Stimulated activated CD4-positive, alpha-beta T cell treated with anti-CD3 and anti-CD28 coated beads, Interleukin-1b, Interleukin-23, amount 100 ng/mL, for 4 hours (primary cell): ENCODE measurements around the gene C11orf21.

Experiments
- DNase-seq, 2 donors: peaks; one replicate each; pipeline ENCODE4 v3.0.0-alpha.2; 2020; ENCODE audit warnings: low read depth in 2 of 2

C11orf21 gene

DNA sequence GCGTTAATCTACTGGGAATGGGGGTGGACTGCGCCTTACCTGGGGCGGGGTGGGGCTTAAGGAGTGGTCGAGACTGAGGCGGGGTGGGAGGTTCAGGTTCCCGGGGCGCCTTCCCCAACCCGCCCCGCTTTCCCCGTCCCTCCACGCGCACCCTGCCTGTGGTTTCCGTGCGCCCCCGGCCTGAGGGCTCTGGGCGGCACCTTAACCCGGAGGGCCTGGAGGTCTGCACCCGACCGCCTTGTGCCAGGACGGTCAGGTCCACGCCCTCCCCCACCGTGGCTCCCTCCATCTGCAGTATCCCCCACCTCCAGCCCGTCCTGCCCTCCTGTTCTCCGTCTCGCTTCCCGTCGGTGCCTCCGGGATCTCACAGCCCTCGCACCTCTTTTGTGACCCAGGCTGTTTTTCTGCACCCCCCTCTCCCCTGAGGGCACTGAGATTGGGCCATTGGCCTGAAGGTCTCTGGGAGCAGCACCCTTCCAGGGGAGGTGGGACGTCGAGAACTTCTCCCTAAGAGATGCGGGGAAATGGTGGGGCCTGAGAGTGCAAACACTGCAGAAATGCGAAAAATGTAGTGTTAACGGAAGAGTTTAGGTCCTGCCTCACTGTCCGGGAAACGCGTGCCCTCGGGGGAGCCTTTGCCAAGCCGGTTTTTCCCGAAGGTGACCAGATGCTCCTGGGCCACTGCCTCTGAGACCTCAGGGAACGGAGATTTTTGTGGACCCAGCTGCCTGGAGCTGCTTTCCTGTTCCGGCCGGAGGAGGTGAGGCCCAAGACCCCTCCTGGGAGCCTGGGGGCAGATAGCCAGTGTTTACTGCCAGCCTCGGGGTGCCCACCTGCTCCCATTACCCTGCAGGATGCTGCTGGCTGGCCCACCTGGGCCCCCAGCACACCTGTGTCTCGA, 30.1 kb downstream of the C11orf21 start:
- DNase-seq: no peak

DNA sequence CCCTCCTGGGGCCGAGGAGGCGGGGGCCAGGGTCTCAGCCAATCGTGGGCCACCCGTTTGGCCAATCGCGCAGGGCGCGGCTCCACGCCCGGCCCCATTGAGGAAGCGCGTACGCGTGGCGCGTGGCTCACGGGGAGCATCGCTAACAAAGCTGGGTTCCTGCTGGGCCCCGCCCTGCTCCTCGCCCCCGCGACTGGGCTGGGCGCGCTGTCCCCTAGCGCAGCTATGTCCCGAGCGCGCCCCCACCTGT, 30.7 kb downstream of the C11orf21 start:
- peak; percentile 39 to 52 for DNase-seq

DNA sequence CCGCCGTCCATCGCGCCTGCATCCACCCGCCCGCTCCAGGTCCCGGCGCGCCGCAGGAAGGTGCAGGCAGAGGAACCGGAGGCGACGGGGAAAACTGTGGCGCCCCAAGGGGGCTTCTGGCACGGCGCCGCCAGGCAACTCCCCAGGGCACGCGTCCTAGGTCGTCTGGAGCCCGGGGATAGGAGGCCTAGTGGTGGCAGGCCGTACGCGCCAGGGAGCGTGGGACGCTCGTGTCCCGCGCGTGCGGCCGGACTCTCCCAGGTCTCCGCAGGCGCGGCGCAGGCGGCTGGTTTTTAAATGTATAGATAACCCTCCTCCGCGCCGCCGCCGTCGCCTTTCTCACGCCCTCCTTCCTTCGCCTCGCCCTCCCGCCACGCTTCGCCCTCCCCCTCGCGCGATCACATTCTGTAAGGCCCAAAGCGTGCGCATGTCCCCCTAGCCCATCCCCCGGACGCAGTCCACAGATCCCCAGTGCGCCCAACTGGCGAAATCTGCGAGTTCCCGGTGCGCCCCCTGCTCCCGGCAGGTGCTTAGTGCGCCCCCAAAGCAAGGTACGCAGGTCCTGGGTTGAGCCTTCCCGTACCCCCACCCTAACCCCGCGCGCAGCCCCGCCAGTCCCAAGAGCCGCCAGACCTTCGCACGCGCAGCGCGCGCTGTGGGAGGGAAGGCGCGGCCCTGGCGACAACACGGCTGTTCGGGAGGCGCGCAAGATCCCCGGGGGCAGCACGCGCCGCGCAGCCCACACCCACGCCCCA, 31.2 kb downstream of the C11orf21 start, which contains the start of gene ASCL2:
Gene ASCL2, minus strand, starts transcription at position 267 of the 755 bp plus-strand sequence. Its CDS starts 256 bp downstream, at position 11.
- no peak for DNase-seq

GRCh38 chr11:2269601-2270321, 32.0 kb downstream of the C11orf21 start:
- peak in 1 of 2 donors; percentile 33 for DNase-seq

GRCh38 chr11:2268729-2269600, 32.8 kb downstream of the C11orf21 start:
- peak; percentile 82 to 83 for DNase-seq

- no peak for DNase-seq
Measured at GRCh38 chr11:2267851-2268728, 33.6 kb downstream of the C11orf21 start.

DNA sequence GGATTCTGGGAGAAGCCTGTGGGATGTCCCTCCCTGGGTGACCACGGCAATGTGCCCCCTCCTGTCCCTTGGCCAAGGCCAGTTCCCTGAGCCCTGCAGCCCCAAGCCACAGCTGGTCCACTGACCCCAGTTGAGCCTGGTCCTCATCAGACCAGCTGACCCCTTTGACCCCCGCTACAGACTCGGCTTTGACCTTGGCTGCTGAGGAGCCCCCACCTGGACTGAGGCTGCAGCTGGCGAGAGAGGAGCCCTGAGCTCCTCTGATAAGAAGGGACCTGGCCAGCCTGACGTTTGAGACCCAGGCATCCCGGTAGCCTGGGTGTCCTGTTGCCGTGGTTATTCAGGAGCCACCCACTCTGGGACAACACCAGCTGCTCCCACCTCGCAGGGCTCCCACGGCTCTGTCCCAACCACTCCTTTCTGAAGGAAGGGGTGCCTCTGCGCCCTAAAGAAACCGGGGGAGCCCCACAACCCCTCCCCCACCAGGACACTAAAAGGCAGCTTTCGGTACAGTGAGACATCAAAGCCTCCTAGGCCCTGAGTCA, 34.3 kb downstream of the C11orf21 start:
- no peak for DNase-seq

DNA sequence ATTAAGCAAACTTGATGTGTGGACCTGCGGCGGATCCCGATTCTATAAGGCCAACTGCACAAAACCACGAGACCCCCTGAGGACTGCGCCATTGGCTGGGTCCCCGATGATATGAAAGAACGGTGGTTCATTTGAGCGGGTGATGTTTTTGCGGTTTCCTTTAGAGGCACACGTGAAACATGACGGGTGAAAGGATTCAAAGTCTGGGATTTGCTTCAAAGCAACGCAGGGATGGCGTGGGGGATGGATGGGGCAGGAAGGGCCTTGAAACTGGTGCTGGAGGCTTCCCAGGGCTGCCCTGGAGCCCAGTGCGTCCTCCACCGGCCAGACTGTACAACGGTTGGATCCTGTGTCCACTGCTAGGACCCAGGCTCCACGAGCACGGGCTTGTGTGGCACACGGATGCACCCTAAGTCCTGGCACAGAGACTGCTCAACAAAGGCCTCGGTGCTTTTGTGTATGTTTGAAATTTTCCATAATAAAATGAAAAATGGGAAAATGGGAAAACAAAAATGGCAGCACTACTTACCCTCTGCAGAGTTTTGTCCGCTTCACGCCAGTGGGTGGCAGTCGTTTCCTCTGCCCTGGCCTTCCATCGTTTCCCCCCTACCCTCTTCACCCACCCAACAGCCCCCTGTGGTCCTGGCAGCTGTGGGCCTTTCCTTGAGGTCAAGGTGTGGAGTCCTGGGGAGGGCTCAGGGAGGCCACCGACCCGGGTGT, 35.0 kb downstream of the C11orf21 start:
- DNase-seq: no peak

DNA sequence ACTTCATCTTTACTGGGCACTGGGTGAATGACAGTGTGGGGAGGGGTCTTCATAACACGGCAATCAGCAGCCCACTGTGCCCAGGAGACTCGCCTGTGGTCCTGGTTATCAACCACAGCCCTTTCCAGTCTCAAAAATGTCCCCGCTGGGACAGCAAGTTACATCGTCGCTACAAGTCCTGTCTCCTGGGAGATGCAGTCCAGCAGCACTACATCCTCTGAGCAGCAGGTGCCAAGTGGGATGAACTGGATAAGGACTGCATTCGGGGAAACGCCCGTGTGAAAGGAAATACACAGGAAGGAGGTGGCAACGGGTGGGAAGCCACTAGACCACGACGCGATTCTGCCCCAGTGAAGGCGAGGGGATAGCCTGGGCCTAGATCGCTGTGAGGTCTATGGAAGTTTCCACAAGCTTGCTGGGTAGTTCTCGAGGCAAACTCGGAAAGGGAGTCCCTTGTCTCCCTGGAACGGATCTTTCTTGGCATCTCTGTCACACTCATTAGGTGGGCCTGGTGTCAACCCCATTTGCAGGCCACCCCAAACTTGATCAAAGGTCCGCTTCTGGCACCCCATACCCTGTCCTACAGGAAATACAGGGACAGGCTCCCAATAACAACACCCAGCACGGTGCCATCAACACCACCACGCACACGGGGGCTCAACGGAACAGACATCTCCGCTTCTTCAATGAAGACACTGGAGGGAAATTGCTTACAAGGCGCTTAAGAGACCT, 35.7 kb downstream of the C11orf21 start:
- DNase-seq: no peak

GRCh38 chr11:2265396-2265795, 36.3 kb downstream of the C11orf21 start:
- no peak for DNase-seq

DNA sequence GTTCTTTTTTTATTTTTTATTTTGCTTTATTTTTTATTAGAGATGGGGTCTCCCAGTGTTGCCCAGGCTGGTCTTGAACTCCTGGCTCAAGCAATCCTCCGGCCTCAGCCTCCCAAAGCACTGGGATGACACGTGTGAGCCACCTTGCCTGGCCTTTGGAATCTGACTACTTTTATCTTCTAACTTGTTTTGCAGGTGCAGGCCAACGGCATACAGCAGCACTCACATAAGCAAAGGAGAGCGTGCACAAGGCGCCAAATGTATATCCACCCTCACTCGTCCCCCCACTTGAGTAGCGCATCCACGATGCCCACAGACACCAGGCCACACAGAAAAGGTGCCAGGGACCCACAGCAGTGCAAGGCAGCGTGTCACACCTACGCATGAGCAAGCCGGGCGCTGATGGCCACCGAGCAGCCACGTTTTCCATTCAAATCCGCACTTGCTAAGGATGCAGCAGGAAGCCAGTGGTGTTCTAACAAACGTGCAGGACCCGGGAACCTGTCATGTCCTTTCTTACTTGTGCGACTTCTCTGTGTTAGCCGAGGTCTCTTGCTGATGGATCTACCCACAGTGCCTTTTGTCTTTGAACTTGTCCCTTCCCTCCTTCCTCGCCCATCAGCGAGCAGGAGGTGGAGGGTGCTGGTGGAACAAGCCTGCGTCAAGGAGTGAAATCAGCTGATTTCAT, 37.2 kb downstream of the C11orf21 start:
- DNase-seq: no peak

DNA sequence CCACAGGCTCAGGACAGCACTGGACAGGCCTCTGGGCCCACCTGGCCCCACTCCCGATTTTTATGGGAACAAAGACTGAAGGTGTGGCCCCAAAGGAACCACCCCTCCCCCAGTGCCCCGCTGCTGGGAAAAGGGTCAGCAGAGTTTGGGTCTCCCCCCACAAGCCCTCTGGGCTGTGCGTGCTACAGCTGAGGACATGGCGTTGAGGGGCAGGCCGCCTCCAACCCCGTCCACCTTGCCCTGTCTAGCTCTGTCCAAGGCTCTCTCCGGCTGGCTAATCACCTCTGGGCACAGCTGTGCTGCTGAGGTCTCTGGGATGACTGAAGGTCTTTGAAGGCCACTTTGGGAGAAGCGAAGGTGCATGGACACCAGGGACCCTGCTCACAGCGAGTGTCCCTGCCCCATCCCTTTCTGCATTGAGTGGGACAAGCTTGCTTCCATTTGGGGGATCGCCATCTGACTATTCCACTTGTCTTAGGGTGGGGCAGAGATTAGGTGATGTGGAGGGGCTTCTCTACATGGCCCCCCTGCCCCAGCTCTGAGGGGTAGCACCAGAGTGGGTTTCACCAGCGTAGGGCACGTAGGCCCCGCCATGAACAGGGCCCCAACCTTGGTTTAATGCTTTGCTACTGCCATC, 37.9 kb downstream of the C11orf21 start:
- DNase-seq: no peak

GRCh38 chr11:2263071-2263565, 38.6 kb downstream of the C11orf21 start:
- no peak for DNase-seq

DNA sequence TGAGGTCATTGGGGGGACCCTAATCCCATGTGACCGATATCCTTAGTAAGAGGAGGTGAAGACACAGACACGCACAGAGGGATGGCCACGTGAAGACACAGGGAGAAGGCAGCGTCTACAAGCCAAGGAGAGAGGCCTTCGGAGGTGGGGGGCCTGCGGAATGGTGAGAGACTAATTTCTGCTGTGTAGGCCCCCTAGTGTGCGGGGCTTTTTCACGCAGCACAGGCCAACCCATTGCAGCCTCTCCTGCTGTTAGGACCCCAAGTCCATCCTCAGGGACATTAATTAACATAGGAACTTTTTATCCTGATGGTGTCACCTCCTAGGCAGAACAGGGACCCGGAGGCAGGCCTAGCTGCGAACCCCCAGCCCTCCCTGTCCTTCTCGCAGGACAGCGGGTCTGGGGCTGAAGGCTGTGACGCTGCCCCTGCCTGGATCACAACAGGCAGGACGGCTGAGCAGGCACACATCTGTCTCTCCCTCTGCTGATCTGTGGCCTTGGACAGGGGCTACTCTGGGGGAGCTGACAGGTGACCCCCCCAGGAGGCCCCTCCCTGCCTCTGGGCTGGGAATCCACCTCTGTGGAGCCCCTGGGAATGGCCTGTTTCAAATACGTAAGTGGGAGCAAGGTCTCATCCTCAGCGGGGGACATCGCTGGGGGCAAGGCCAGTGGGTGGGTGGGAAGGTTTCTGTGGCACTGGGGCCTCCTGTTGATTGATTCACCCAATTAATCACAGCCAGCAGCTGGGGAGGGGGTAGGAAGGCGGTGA, 39.2 kb downstream of the C11orf21 start:
- no peak for DNase-seq

DNA sequence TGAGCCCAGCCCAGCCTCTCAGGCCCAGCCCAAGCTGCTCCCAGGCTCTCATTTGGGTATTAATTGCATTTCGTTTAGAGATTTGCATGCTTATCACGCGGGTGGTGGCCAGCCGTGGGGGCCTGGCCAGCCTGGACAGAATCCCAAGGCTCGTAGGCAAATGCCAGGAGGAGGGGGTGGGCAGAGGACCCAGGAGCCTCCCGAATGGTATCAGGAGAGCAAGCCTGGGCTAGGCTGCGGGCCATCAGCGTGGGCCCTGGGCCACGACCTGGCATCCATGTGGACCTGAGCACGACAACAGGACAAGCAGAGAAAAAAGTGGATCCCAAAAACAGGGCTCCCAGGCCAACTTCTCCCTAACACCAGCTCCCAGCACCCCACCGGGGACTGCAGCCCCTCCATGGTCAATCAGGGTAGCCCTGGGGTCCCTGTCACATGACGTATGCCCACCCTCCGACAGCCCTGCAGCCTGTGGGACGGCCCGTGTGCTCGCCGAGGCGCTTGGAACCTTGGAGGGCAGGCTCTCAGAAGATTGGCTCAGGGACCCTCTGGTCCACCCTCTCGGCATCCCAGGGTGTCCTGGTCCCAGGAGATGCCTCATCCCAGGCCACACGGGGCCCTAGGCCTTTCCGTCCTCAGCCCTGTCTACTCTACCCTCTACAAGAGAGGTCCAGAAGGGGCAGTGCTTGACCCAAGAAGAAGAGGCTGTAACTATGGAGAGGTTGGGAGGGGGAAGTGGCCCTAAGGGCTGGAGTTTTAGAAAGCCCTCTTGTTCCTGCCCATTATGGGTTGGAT, 40.1 kb downstream of the C11orf21 start:
- no peak for DNase-seq
